MM.1S (cell line): ENCODE results near the gene MEGF11.

ENCODE experiments used
- DNase-seq: peaks from one replicate; pipeline ENCODE4 v3.0.0-alpha.2; 2015
- H2AFZ ChIP-seq: fragments of 300-600 bp; sonication (generic); 2 replicates; pipeline ENCODE4 v1.6.0; 2016; ENCODE audit warnings: antibody characterized with exemption, low read length
- H3F3A ChIP-seq: fragments of 300-600 bp; sonication (generic); 2 replicates; pipeline ENCODE4 v1.6.1; 2016; ENCODE audit warnings: mild to moderate bottlenecking, antibody characterized with exemption, low read length, moderate library complexity, mixed read lengths; ENCODE audit not compliant: insufficient read depth
- H3K27ac ChIP-seq: fragments of 300-600 bp; sonication (generic); 2 replicates; pipeline ENCODE4 v1.5.1; 2016; ENCODE audit warnings: mild to moderate bottlenecking, low read length
- H3K27me3 ChIP-seq: fragments of 300-600 bp; sonication (generic); replicated peaks from 2 replicates; pipeline ENCODE4 v1.6.0; 2016; ENCODE audit warnings: low read length; ENCODE audit not compliant: insufficient read depth
- H3K36me3 ChIP-seq: fragments of 300-600 bp; sonication (generic); replicated peaks from 2 replicates; pipeline ENCODE4 v1.6.1; 2016; ENCODE audit warnings: mild to moderate bottlenecking, low read length, mixed read lengths; ENCODE audit not compliant: insufficient read depth
- H3K4me1 ChIP-seq: fragments of 300-600 bp; sonication (generic); 2 replicates; pipeline ENCODE4 v1.6.1; 2016; ENCODE audit warnings: low read length, mixed read lengths
- H3K4me2 ChIP-seq: fragments of 300-600 bp; sonication (generic); 2 replicates; pipeline ENCODE4 v1.6.0; 2016; ENCODE audit warnings: low read depth, low read length
- H3K4me3 ChIP-seq: fragments of 300-600 bp; sonication (generic); 2 replicates; pipeline ENCODE4 v1.5.1; 2016; ENCODE audit warnings: low read length, mixed read lengths
- H3K79me2 ChIP-seq: fragments of 300-600 bp; sonication (generic); 2 replicates; pipeline ENCODE4 v1.6.1; 2016; ENCODE audit warnings: mixed run types, low read length, mixed read lengths
- H3K9ac ChIP-seq: fragments of 300-600 bp; sonication (generic); 2 replicates; pipeline ENCODE4 v1.6.1; 2016; ENCODE audit warnings: low read length, mixed read lengths
- H3K9me2 ChIP-seq: fragments of 300-600 bp; sonication (generic); replicated peaks from 2 replicates; pipeline ENCODE4 v1.6.1; 2016; ENCODE audit warnings: mild to moderate bottlenecking, low read length, mixed read lengths; ENCODE audit not compliant: insufficient read depth
- H3K9me3 ChIP-seq: fragments of 300-600 bp; sonication (generic); replicated peaks from 2 replicates; pipeline ENCODE4 v1.6.1; 2016; ENCODE audit warnings: mild to moderate bottlenecking, low read length, mixed read lengths; ENCODE audit not compliant: insufficient read depth
- H4K20me1 ChIP-seq: fragments of 300-600 bp; sonication (generic); 2 replicates; pipeline ENCODE4 v1.6.1; 2016; ENCODE audit warnings: mild to moderate bottlenecking, low read length, moderate library complexity, mixed read lengths; ENCODE audit not compliant: insufficient read depth
- CTCF ChIP-seq: fragments of 300-600 bp; sonication (generic); IDR thresholded peaks from 2 replicates; pipeline ENCODE4 v1.5.1; 2016; ENCODE audit warnings: antibody characterized with exemption, low read length, mixed read lengths
- EZH2 ChIP-seq: fragments of 300-600 bp; sonication (generic); optimal IDR thresholded peaks from 2 replicates; pipeline ENCODE3; 2017; ENCODE audit warnings: low read depth, mild to moderate bottlenecking, antibody characterized with exemption, low read length, mixed read lengths
- EZH2phosphoT487 ChIP-seq: fragments of 300-600 bp; sonication (generic); IDR thresholded peaks from 2 replicates; pipeline ENCODE4 v1.6.1; 2018; ENCODE audit warnings: antibody characterized with exemption, low read length

The MEGF11 gene

DNA sequence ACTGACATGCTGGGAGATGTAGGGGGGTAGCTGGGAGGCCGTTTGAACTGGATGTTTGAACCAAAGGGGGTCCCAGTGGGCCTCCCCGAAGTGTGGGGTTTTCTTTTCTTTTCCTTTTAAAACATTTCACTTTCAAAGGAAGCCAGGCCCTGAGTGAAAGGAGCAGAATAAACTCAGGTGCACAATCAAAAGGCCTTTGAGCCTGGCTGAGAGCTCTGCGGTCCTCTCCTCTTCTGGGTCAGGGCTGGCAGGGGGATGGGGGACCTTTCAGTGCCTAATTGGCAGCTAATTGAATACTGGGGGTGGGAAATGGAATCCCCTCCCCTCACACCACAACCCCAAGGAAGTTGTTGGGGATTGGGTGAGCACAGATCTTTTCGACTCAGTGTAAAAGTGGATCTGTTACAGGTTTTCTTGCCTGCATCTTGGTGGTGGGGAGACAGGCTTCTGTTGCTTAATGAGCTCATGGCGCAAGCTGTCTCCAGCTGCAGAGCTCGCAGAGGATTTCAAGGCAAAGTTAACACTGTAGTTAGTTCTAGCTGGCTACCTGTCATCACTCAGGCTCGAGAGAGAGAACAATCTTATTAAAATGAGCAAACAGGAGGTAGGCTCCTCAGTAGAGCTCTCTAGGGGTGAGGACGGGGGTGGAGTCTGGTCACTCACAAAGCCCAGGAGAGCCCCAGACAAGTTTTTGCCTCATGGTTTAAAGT, 251.7 kb downstream of the MEGF11 start:
- H3K4me1 ChIP-seq, result no peaks in the 10 kb centered on the region
- no peak overlapping the region for H2AFZ ChIP-seq
- no peak overlapping the region for H3K9ac ChIP-seq
- peaks cover 26% of the 10 kb centered on the region for H3K27me3 ChIP-seq
- H3K36me3 ChIP-seq, result no peaks in the 10 kb centered on the region
- no peak overlapping the region for H3K4me3 ChIP-seq
- H3K9me2 ChIP-seq, result no peaks in the 10 kb centered on the region
- no peaks in the 10 kb centered on the region for H3K79me2 ChIP-seq
- DNase-seq, result no peak
- H3K27ac ChIP-seq, result no peak overlapping the region
- no peaks in the 10 kb centered on the region for H3K9me3 ChIP-seq
- H4K20me1 ChIP-seq, result no peaks in the 10 kb centered on the region
- no peaks in the 10 kb centered on the region for H3F3A ChIP-seq
- TF ChIP-seq EZH2 (no peak), EZH2phosphoT487 (no peak), CTCF (no peak)
- H3K4me2 ChIP-seq, result no peak overlapping the region

GRCh38 chr15:66001042-66001441, 252.5 kb downstream of the MEGF11 start:
- Histone ChIP-seq H3K4me3 (no peak overlapping the region), H3K79me2 (no peaks in the 10 kb centered on the region), H3F3A (no peaks in the 10 kb centered on the region), H3K36me3 (no peaks in the 10 kb centered on the region), H3K27ac (no peak overlapping the region), H2AFZ (no peak overlapping the region), H3K4me1 (no peaks in the 10 kb centered on the region), H4K20me1 (no peaks in the 10 kb centered on the region), H3K9me2 (no peaks in the 10 kb centered on the region), H3K9ac (no peak overlapping the region), H3K9me3 (no peaks in the 10 kb centered on the region), H3K27me3 (peaks cover 23% of the 10 kb centered on the region; the same call in 1 of the 2 replicates), H3K4me2 (no peak overlapping the region)
- no peak for DNase-seq
- TF ChIP-seq CTCF (no peak), EZH2phosphoT487 (no peak), EZH2 (no peak)

DNA sequence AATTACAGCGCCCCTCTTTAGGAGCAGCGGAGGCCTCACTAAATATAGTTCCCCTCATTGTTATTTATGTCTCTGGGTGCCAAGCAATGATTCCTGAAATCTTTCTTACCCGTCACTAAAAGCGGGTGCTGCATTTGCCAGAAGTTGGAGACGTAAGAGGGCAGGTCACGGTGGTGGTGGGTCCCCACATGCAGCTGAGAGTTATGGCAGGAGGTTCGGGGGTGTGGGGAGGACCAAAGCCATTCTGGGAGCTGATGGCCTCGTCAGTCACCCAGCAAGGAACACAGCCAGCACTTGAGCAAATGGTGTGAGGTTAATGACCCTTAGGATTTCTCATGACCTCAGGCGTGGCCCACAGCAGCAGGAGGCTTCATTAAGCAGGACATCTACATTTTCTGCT, 255.1 kb downstream of the MEGF11 start:
- Histone ChIP-seq H3K36me3 (no peaks in the 10 kb centered on the region), H3K4me1 (no peaks in the 10 kb centered on the region), H3K9me2 (no peaks in the 10 kb centered on the region), H3K4me3 (no peak overlapping the region), H3K9me3 (no peaks in the 10 kb centered on the region), H3K4me2 (no peak overlapping the region), H3K27ac (no peak overlapping the region), H4K20me1 (no peaks in the 10 kb centered on the region), H2AFZ (no peak overlapping the region), H3F3A (no peaks in the 10 kb centered on the region), H3K79me2 (no peaks in the 10 kb centered on the region), H3K9ac (no peak overlapping the region), H3K27me3 (peaks cover 27% of the 10 kb centered on the region)
- DNase-seq, result no peak
- TF ChIP-seq EZH2phosphoT487 (no peak), CTCF (no peak), EZH2 (no peak)
